Endothelial cell of umbilical vein (primary cell): ENCODE data around the gene MISP. TPM values are rescaled to one million over a fixed set of nuclear protein-coding genes. Genes with fewer than 3 reads are reported as not detected.

ENCODE experiments used
- BruUV-seq: library from RNA; stranded (reverse); fragments of 400-500 nt; replicated peaks from 2 replicates; lab custom pipeline; 2021; lab: Mats Ljungman, UMichigan
- CTCF ChIA-PET: fragments of 300-600, 350-600 bp; sonication (Branson Sonifier 250); formaldehyde crosslinking; loops from one replicate; lab custom pipeline; 2021; ENCODE audit warnings: antibody characterized with exemption, inconsistent platforms; lab: Charles Lee
- POLR2A ChIA-PET: fragments of 300-600, 350-600 bp; sonication (Branson Sonifier 250); formaldehyde crosslinking; loops from one replicate; lab custom pipeline; 2021; ENCODE audit warnings: antibody characterized with exemption, inconsistent platforms; lab: Charles Lee
- DNase-seq: peaks from one replicate; pipeline ENCODE4 v3.0.0-alpha.2; 2011; ENCODE audit warnings: low read depth, low spot score
- FAIRE-seq: peaks from 2 replicates; lab custom pipeline; 2011; peaks lifted over from hg19 to GRCh38; lab: Jason Lieb, UNC
- H2AFZ ChIP-seq: 2 replicates; pipeline ENCODE4 v1.6.0; 2012; ENCODE audit warnings: low read depth, low read length, control low read depth, inconsistent platforms
- H3K27ac ChIP-seq: 2 replicates; pipeline ENCODE4 v1.5.1; 2011; ENCODE audit warnings: low read depth, mild to moderate bottlenecking, control low read depth, low read length, moderate library complexity; ENCODE audit not compliant: insufficient read depth
- H3K27me3 ChIP-seq, 2 experiments: 2 replicates each; pipeline versions ENCODE4 v1.6.0 to v1.6.1; 2011; ENCODE audit warnings: low read length in 2 of 2, mixed read lengths in 1 of 2; ENCODE audit not compliant: control insufficient read depth in 2 of 2, insufficient read depth in 2 of 2
- H3K36me3 ChIP-seq, 2 experiments: 2 replicates in 1 of 2; 3 replicates in 1 of 2; pipeline ENCODE4 v1.5.1; 2011; ENCODE audit warnings: low read length in 2 of 2, mild to moderate bottlenecking in 1 of 2, moderate library complexity in 1 of 2; ENCODE audit not compliant: control insufficient read depth in 2 of 2, insufficient read depth in 2 of 2; ENCODE audit errors: extremely low read depth in 1 of 2
- H3K4me1 ChIP-seq: 3 replicates; pipeline ENCODE4 v1.5.1; 2011; ENCODE audit warnings: mild to moderate bottlenecking, low read length; ENCODE audit not compliant: control insufficient read depth, insufficient read depth; ENCODE audit errors: extremely low read depth
- H3K4me2 ChIP-seq: 2 replicates; pipeline ENCODE4 v1.6.1; 2011; ENCODE audit warnings: low read length, control low read depth, mixed read lengths; ENCODE audit not compliant: insufficient read depth
- H3K4me3 ChIP-seq, 3 experiments: fragments of 200-600 bp in 1 of 3; sonication (generic), shearing (Covaris generic) in 1 of 3; replicated peaks in 1 of 3; 2 replicates each; pipeline ENCODE4 v1.5.1; 2011 to 2016; ENCODE audit warnings: control low read depth in 3 of 3, low read length in 3 of 3, mild to moderate bottlenecking in 2 of 3, inconsistent platforms in 1 of 3, low read depth in 1 of 3, moderate library complexity in 1 of 3; ENCODE audit not compliant: insufficient read depth in 1 of 3
- H3K79me2 ChIP-seq: 2 replicates; pipeline ENCODE4 v1.6.0; 2012; ENCODE audit warnings: low read length, inconsistent platforms; ENCODE audit not compliant: control insufficient read depth, insufficient read depth
- H3K9ac ChIP-seq: replicated peaks from 2 replicates; pipeline ENCODE3; 2011; ENCODE audit warnings: low read length, control low read depth; ENCODE audit not compliant: insufficient read depth; ENCODE audit errors: extremely low read depth
- H3K9me1 ChIP-seq: replicated peaks from 3 replicates; pipeline ENCODE4 v1.6.0; 2011; ENCODE audit warnings: mild to moderate bottlenecking, low read length; ENCODE audit not compliant: control insufficient read depth, insufficient read depth; ENCODE audit errors: extremely low read depth
- H3K9me3 ChIP-seq: replicated peaks from 2 replicates; pipeline ENCODE4 v1.5.1; 2012; ENCODE audit warnings: low read length, inconsistent platforms; ENCODE audit not compliant: control insufficient read depth, insufficient read depth
- H4K20me1 ChIP-seq: replicated peaks from 2 replicates; pipeline ENCODE3; 2011; ENCODE audit warnings: mild to moderate bottlenecking, low read length; ENCODE audit not compliant: control insufficient read depth, insufficient read depth; ENCODE audit errors: extremely low read depth
- CTCF ChIP-seq, 2 donors: IDR thresholded peaks; 1 replicate in 1 of 2; 2 replicates in 1 of 2; pipeline ENCODE4 v1.5.1; 2011; ENCODE audit warnings: low read length in 2 of 2, mild to moderate bottlenecking in 2 of 2, moderate library complexity in 2 of 2, control low read depth in 1 of 2, inconsistent platforms in 1 of 2, low read depth in 1 of 2; ENCODE audit not compliant: insufficient read depth in 1 of 2; ENCODE audit errors: extremely low read depth in 1 of 2
- EZH2 ChIP-seq: IDR thresholded peaks from 2 replicates; pipeline ENCODE4 v1.6.1; 2012; ENCODE audit warnings: borderline replicate concordance, low read depth, mild to moderate bottlenecking, moderate library complexity, low read length, inconsistent platforms; ENCODE audit not compliant: severe bottlenecking
- FOS ChIP-seq: IDR thresholded peaks from 2 replicates; pipeline ENCODE4 v1.6.1; 2011; ENCODE audit warnings: mild to moderate bottlenecking, low read length, moderate library complexity, borderline replicate concordance; ENCODE audit not compliant: insufficient read depth
- GATA2 ChIP-seq: IDR thresholded peaks from 2 replicates; pipeline ENCODE4 v1.7.0; 2011; ENCODE audit warnings: low read depth, mild to moderate bottlenecking, moderate library complexity, mixed read lengths, low read length; ENCODE audit not compliant: insufficient read length, insufficient read depth
- JUN ChIP-seq: IDR thresholded peaks from 2 replicates; pipeline ENCODE4 v1.6.1; 2011; ENCODE audit warnings: borderline replicate concordance, low read depth; ENCODE audit not compliant: insufficient read length, insufficient read depth
- MAX ChIP-seq: IDR thresholded peaks from 2 replicates; pipeline ENCODE4 v1.6.1; 2011; ENCODE audit not compliant: insufficient read depth, insufficient read length
- MYC ChIP-seq: IDR thresholded peaks from one replicate; pipeline ENCODE4 v1.6.1; 2011; ENCODE audit warnings: mild to moderate bottlenecking, low read depth, low read length
- POLR2A ChIP-seq: IDR thresholded peaks from 2 replicates; pipeline ENCODE4 v1.6.1; 2012; ENCODE audit warnings: low read depth, mild to moderate bottlenecking, control low read depth, low read length
- POLR2AphosphoS5 ChIP-seq: IDR thresholded peaks from 2 replicates; pipeline ENCODE4 v1.6.1; 2012; ENCODE audit warnings: low read depth, mild to moderate bottlenecking, control low read depth, low read length, moderate library complexity; ENCODE audit not compliant: insufficient read depth
- dilution Hi-C: fragments of 300-500 bp; cut with MboI; formaldehyde crosslinking; loops from one replicate; pipeline ENCODE4 v1.15.0; 2019; ENCODE audit warnings: low sequenced_read_pairs; ENCODE audit not compliant: extremely low pct_ligation_motif_present
- intact Hi-C: fragments of 100-400 bp; cut with micrococcal nuclease; formaldehyde crosslinking; loops from one replicate; pipeline ENCODE4 v1.10.0; 2022
- polyA plus RNA-seq, 4 experiments: library from polyadenylated mRNA; depleted of rRNA in 3 of 4; stranded (reverse) in 3 of 4; unstranded in 1 of 4; fragments of >200 nt; gene quantifications; 2 replicates each; pipeline versions ENCODE4 v1.2.1 to v1.2.3, GENCODE V29; 2011 to 2012; ENCODE audit warnings: missing spikeins in 1 of 4
- total RNA-seq: library from RNA; stranded (reverse); gene quantifications from 2 replicates; pipeline ENCODE4 v1.2.3, GENCODE V29; 2021

Gene MISP
- total and polyA plus RNA-seq, 2 donors (not counting 3 experiments of a cell fraction or from before 2014, with no cell fraction given): not detected

- Histone ChIP-seq H4K20me1 (no peaks in the 10 kb centered on the region), H3K27ac (peak overlapping the region; percentile 94), H3K4me2 (peak overlapping the region; percentile 58), H3K9ac (peak overlapping the region; percentile 87), H3K9me1 (no peaks in the 10 kb centered on the region), H3K9me3 (no peaks in the 10 kb centered on the region), H3K27me3 (no peaks in the 10 kb centered on the region), H2AFZ (no peak overlapping the region), H3K4me1 (peaks cover 32% of the 10 kb centered on the region), H3K79me2 (peaks cover 13% of the 10 kb centered on the region), H3K36me3 (no peaks in the 10 kb centered on the region), H3K4me3 (peak overlapping the region in 2 of 3 experiments; percentile 7 to 20)
- intact Hi-C loops: loop anchor here (1.0 kb wide), 3 partner anchors 9 to 21 kb away; no protein-coding TSS in a partner anchor
- dilution Hi-C loops: no loop called here
- FAIRE-seq: no peak
- no TSS peak for BruUV-seq
- CTCF ChIA-PET: no interaction called here
- no peak for TF ChIP-seq POLR2A
- no peak for TF ChIP-seq CTCF (IDR thresholded peaks at IDR 0.05; ENCODE audit: extremely low read depth in 1 of 2, insufficient read depth in 1 of 2, low read depth in 1 of 2, low read length in 2 of 2)
- TF ChIP-seq MAX: no peak
- no peak for TF ChIP-seq EZH2
- no peak for TF ChIP-seq GATA2
- TF ChIP-seq POLR2AphosphoS5: no peak
- no peak for TF ChIP-seq JUN
- no peak for TF ChIP-seq MYC
- TF ChIP-seq FOS: no peak
- no peak for DNase-seq
- POLR2A ChIA-PET: interaction anchor here (0.7 kb wide), 1 partner anchor 202 kb away, joined by 3 read pairs; the partner anchor contains the start of gene WDR18
These were observed 30.9 kb downstream of the MISP start for GRCh38 chr19:781800-782184.
